ENCODE measurements around the gene GNB1.

DNA sequence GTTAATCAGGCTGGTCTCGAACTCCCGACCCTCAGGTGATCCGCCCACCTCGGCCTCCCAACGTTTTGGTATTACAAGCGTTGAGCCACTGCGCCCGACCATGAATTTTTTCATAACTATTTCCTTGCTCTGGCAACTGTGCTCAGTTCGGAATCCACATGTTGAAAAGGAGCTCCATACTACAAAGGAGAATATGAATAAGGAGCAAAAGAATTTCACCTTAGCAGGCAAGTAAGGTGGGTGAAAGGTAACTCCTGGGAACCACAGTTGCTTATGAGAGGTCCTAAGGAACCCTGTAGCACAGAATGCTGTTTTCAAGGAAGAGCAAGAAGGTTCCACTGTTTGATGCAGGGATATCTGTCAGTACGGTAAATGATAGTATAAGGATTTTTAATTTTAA lies 82.7 kb downstream of the GNB1 start:
- TF ChIP-seq, protein P1, sequence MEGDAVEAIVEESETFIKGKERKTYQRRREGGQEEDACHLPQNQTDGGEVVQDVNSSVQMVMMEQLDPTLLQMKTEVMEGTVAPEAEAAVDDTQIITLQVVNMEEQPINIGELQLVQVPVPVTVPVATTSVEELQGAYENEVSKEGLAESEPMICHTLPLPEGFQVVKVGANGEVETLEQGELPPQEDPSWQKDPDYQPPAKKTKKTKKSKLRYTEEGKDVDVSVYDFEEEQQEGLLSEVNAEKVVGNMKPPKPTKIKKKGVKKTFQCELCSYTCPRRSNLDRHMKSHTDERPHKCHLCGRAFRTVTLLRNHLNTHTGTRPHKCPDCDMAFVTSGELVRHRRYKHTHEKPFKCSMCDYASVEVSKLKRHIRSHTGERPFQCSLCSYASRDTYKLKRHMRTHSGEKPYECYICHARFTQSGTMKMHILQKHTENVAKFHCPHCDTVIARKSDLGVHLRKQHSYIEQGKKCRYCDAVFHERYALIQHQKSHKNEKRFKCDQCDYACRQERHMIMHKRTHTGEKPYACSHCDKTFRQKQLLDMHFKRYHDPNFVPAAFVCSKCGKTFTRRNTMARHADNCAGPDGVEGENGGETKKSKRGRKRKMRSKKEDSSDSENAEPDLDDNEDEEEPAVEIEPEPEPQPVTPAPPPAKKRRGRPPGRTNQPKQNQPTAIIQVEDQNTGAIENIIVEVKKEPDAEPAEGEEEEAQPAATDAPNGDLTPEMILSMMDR (IDR thresholded peaks at IDR 0.05) = no peak
- TF ChIP-seq POLR2A (IDR thresholded peaks at IDR 0.05) = no peak

Measured in tibial nerve (tissue), 3 donors.